Renal pelvis (tissue), 4 donors: ENCODE measurements around the gene NPEPL1. TPM values are rescaled to one million over a fixed set of nuclear protein-coding genes. Genes with fewer than 3 reads are reported as not detected.

Experiments used
- DNase-seq: peaks from one replicate; pipeline ENCODE4 v3.0.0-alpha.2; 2013
- polyA plus RNA-seq, 3 donors: library from polyadenylated mRNA; unstranded; fragments of 120-200 nt; gene quantifications; one replicate each; pipeline ENCODE4 v1.2.1, GENCODE V29; 2013; ENCODE audit not compliant: insufficient read length in 3 of 3

NPEPL1 gene
- polyA plus RNA-seq, 3 donors, result 45.9 to 55.0 (median 53.1) TPM

DNA sequence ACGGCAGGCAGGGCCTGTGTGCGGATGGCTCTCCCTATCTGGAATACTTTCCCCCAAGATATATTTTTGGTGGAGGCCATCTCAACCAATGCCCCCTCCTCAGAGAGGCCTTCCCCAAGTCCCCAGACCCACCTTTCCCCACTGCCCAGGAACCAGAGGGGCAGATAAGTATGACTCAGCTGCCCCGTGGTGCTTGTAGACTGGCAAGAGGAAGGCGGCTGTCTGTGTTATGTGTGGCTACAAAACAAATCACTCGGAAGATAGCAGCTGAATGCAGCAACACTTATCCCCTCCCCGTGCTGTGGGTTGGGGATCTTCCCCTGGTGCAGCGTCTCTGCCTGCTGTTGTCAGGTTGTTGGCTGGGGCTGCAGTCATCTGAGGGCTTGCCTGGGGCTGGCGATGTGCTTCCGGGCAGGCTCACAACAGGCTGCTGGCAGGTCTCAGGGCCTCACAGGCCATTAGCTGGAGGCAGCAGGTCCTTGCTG, 7.1 kb downstream of the NPEPL1 start:
- no peak for DNase-seq

DNA sequence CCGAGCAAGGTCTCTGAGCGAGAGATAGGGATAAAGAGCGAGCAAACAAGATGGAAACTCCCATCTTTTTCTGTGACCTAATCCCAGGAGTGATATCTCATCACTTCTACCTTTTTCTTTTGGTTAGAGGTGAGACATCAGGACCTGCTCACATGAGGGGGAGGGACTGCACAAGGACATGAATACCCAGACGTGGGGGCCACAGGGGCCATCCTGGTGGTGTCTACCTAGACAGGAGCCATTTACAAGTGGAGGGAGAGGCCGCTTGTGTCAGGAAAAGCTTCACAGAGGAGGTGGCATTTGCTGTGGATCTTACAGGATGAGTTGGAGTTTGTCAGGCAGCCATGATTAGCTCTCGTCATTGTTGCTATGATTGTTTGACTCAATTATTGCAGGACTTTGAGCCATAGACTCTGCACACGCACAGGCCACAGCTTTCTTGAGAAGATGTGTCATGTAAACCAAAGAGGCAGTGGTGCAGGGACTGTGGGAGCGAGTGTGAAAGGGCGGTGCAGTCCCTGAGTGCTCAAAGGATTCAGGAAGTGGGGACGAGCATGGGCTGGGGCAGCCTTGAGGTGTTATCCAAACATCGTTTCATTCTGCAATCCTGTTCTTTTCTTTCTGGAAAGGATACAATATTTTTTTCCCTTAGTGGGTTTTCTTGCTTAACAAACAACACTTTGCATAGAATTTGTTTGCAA, 7.7 kb downstream of the NPEPL1 start:
- DNase-seq, result no peak

DNA sequence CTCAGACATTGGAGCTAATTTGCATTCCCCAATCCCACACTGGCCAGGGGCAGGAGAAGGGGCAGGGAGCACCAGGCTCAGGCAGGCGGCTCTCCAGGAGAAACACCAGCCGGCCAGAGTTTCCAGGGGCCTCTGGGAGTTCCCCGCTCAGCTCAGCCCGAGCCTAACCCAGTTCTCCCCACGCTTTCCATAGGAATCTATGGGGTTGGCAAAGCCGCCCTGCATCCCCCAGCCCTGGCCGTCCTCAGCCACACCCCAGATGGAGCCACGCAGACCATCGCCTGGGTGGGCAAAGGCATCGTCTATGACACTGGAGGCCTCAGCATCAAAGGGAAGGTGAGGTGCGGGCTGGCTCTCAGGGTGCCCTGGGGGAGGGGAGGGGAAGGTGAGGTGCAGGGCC, 8.2 kb downstream of the NPEPL1 start:
- no peak for DNase-seq

GRCh38 chr20:58701431-58702160, 9.0 kb downstream of the NPEPL1 start:
- DNase-seq, result no peak

DNA sequence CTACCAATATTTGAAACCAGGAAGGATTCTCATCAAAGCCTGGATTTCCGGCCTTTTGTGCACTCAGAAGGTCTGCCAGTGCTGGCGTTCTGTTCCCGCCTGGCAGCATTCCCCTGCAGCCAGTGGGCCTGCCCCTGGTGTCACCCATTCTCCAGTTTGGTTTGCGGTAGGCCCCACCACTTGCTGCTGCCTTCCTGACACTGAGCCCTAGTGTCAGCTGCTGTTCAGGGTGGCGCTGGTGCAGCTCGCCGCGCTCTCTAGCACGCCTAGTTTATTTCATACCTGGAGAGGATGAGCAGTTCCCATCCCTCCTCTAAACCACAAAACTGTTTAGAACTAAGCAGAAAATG, 9.5 kb downstream of the NPEPL1 start:
- no peak for DNase-seq

GRCh38 chr20:58702859-58703648, 10.5 kb downstream of the NPEPL1 start:
- DNase-seq, result no peak

DNA sequence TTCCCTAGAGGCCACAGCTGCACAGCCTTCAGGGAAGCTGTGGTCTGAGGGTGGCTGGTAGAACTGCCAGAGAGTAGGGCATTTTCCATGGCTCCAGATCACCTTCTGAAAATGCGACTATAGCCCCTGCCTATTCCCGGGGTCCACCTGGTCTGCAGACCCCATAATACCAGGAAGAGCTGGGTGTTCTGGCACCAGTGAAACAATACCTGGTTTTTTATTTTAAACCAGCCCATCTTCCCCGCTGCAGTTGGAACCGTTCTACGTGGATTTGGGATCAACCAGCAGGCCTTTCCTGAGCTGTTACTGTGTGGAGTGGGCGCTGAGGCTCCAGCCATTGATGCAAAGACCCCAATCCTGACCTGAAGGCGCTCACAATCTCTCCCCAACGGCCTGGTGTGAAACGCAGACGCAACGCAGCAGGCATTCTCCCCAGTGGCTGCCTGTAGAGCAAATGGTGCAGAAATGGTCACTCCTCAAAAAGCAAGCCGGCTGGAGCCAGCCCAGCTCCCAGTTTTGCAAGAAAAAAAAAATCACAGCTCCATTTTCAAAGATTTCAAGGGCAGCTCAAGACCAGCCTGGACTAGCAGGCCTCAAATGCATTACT, 11.3 kb downstream of the NPEPL1 start:
- DNase-seq, result no peak

GRCh38 chr20:58705208-58705926, 12.8 kb downstream of the NPEPL1 start:
- DNase-seq, result no peak

DNA sequence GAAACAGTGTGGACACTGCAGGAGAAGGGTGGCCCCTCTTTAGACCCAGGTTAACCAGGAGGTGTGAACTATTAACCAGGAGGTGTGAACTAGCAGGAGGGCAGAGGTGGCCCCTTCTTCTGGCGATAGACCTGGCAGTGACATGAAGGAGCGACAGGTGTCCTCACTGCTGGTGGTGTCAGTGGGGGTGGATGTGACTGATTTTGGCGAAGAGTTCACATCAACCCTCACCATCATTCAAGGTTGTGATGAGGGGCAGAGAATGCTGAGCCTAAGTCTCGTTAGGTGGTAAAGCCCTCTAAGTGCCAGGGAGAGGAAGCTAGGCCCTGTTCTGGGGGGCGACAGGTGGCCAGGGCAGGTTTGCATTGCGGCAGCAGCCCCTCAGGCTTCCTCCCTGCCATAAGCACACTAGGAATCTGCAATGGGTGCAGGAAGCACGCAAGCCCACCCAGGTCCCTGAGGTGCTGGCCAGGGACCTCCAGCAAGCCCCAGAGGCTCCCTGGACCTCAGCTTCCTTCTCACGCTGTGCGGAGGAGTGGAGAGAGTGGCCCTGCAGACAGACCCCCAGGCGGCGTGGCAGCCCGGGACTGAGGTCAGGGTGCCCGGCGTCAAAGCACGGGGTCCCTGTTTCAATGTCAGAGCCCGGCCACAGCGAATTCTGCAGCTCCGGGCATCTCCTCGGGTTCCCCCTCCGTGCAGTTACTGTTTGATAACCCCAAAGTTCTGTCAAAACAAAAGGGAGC, 13.7 kb downstream of the NPEPL1 start:
- no peak for DNase-seq

DNA sequence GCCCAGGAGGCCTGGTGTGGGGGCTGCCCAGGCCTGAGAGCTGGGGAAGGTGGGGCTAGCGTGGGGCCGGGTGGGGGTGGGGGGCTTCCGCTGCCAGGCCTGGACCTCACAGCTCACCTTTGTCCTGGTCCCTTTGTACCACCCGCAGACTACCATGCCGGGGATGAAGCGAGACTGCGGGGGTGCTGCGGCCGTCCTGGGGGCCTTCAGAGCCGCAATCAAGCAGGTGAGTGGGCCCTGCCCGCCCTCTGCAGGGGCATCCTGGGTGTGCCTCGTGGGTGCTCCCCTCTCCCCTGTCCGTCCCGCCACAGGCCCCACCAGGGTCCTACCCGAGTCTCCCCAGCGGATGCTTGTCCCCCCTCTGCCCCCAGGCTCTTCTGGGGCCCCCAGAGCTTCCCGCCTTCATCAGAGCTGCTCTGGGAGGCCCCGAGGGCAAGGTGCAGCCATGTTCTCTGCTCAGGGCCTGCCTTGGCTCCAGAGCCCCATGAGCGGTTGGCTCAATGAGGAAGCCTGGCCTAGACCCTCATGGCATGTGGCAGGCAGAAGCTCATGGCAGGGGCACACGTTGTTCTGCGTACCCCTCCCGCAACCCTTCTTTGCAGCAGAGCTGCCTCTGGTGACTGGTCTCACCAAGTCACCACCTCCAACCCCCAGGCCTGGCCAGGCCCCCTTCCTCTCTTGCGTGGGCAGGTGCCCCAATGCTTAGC, 14.5 kb downstream of the NPEPL1 start:
- DNase-seq, result no peak

DNA sequence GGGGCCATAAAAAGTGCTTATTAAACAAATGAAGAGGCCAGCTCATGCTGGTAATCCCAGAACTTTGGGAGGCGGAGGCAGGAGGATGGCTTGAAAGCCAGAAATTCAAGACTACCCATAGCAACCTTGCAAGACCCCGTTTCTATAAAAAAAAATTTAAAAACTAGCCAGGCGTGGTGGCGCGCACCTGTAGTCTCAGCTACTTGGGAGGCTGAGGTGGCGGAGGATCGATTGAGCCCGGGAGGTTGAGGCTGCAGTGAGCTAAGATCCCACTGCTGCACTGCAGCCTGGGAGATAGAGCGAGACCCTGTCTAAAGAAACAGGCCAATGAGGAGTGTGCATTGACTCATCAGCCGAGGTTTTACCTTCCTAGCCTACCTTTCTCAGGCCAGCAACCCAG, 15.2 kb downstream of the NPEPL1 start:
- DNase-seq, result no peak

DNA sequence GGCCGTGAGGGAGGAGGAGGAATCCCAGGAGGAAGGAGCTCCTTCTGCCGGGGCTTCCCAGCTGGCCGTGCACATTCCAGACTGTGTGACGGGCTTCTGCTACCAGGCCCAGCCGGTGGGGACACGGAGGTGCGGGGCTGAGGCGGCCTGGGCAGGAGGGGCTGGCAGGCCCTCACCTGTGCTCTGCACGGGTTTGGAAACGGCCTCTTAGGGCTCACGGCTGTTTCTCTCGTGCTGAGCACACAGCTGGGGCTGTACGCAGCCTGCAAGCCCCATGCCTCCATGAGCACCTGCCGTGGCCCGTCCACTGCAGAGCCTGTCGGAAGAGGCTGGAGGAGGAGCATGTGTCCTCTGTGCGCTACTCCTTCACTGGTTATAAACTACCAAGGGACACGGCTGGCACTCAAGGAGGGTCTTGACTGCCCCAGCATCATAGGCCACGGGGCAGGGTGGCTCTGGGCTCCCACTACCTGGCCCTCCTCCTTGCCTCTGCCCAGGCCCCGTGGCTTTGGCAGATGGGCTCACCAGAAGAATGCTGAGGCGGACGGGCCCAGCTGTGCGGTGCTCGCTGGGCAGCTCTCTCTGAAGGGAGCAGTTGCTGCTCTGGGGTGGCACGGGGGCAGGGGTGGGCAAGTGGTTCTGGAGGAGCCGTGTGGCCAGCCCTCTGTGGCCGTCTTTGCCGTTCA, 15.8 kb downstream of the NPEPL1 start:
- DNase-seq, result no peak

DNA sequence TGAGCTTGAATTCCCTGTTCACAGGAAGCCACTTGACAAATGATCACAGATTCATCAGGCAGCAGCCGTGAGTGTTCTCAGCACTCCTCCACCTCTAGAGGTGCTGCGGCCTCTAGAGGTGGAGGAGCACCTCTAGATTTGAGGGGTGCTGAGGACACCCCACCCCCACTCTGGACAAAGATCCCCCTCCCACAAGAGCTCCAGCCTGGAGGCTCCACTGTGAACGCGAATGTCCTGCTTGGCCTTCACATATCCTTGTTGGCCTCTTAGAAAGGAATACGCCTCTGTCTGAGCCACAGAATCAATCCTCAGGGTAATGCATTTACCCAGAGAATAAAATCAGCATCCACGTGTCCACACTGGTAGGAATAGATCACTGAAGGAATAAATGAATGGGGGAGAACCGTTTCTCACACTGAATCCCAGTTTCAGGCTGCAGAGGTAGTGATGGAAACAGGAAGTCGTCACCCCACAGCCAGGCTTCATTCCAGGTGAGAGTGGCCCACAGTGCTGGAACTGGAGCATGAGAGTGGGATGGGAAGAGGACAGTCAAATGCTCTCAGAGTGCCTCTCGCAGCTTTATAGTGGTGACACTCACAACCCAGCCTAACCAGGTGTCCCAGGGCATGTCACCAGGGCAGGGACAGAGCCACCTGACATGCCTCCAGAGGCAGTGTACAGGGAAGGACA, 16.6 kb downstream of the NPEPL1 start:
- no peak for DNase-seq

GRCh38 chr20:58709703-58710039, 17.1 kb downstream of the NPEPL1 start:
- DNase-seq, result no peak

DNA sequence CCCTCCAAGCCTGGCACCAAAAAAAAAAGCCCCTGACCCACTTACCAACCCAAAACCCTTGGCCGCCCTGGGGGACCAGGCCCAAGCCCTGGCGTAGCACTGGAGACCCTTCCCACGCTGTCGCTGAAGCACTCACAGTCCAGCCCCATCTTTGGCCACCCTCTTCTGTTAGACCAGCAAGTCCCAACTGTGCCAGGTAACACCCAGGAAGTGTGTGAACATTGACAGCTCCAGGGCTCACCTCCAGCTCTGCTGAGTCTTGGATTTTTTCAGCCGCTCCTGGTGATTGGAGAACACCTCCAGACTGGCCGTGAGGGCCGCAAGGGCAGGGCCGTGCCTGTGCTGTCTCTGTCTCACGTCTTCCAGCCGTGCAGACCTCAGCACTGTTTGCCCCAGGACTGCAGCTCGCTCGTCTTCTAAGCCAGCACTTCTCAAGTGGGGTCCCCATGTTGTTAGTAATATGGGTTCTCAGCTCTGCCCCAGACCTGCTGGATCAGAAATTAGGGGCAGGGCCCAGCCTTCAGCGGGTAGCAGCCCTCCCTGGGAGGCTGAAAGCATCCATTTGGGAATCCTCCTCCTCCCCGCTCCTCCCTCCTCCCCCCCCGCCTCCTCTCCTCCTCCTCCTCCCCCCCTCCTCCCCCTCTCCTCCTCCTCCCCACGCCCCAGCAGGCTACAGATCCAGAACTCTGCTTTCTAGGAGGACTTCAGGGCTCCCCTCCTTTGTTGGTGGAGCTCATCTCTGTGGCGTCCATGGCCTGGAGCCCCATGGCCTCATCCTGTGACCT, 18.1 kb downstream of the NPEPL1 start:
- DNase-seq, result no peak

DNA sequence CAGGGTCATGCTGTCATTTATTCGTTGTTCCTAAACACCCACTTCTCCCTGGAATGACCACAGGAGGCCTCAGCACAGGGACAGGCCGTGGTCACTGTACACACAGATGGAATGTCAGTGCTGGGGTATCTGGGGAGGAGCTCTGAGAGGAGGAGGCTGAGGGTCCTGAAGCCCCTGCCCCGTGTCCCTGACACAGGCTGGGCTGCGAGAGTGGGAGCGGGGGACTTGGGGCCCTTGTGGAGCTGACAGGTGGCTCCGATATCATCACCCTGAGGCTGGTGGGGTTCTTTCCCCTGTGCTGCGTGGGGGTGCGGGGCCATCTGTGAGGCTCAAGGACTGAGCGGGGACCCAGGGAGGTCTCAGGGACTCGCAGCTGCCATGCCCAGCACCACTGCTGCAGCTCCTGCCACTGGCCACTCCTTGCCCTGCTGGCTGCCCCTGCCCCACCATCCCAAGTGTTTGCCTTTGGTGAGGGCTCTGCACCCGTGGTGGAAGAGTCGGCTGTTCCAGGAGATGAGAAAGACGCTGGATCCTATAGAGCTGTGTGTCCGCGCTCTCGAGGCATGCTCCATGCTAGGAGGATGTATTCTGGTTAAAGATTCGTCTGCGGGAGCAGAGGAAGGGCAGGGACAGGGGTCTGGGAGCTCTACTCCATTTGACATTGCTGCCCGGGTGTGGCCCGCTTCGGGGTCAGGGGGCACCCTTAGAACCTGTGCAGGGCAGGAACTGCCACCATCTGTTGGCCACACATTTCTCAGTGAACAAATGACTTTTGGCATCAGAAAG, 18.9 kb downstream of the NPEPL1 start:
- no peak for DNase-seq

DNA sequence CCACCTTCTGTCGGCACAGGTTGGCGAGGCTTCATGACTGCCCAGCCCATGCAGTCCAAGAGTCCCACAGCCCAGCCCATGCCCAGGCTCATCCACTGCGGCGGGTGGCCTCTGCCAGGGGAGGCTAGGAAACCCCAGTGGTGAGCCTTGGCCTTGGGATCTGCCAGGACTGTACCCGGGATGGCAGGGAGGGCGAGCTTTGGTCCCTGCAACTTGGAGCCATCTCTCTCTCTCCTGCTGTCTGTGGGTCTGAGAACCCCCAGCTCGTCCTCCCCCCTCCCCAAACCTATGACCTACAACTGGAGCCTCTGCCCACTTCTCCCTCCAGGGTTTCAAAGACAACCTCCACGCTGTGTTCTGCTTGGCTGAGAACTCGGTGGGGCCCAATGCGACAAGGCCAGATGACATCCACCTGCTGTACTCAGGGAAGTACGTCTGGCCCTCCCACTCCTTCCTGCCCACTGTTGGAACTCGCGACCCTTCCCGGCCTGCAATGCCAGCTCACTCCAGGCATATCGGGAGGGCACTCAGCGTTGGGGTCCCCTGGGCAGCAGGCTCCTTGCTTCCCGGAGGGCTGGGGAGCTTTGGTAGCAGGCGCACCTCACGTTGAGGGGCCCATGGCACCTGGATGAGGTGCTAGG, 19.7 kb downstream of the NPEPL1 start:
- DNase-seq, result no peak
